Neuronal stem cell (in vitro differentiated cells): Measurements from ENCODE around the gene ADAM15.

Experiments used
- DNase-seq: peaks from one replicate; pipeline ENCODE4 v3.0.0-alpha.2; 2013; ENCODE audit warnings: low spot score
- H2AFZ ChIP-seq: one replicate; pipeline ENCODE4 v1.6.1; 2013; ENCODE audit warnings: mild to moderate bottlenecking, low read length, inconsistent platforms
- H2AK5ac ChIP-seq: 2 replicates; pipeline ENCODE4 v1.6.1; 2013; ENCODE audit warnings: low read depth, mild to moderate bottlenecking, inconsistent platforms, low read length, moderate library complexity, mixed read lengths
- H2BK120ac ChIP-seq: 2 replicates; pipeline ENCODE4 v1.6.1; 2013; ENCODE audit warnings: low read depth, mild to moderate bottlenecking, inconsistent platforms, low read length, moderate library complexity, mixed read lengths
- H2BK12ac ChIP-seq: one replicate; pipeline ENCODE4 v1.6.1; 2013; ENCODE audit warnings: low read length, inconsistent platforms
- H2BK15ac ChIP-seq: 2 replicates; pipeline ENCODE4 v1.6.1; 2013; ENCODE audit warnings: mild to moderate bottlenecking, low read length, inconsistent platforms, mixed read lengths
- H2BK5ac ChIP-seq: one replicate; pipeline ENCODE4 v1.6.1; 2013; ENCODE audit warnings: inconsistent platforms, mild to moderate bottlenecking, low read length, moderate library complexity
- H3K14ac ChIP-seq: one replicate; pipeline ENCODE4 v1.6.1; 2013; ENCODE audit warnings: low read length, inconsistent platforms
- H3K18ac ChIP-seq: 2 replicates; pipeline ENCODE4 v1.6.1; 2013; ENCODE audit warnings: low read length, inconsistent platforms
- H3K23ac ChIP-seq: 2 replicates; pipeline ENCODE4 v1.6.1; 2013; ENCODE audit warnings: low read depth, mild to moderate bottlenecking, mixed read lengths, low read length, inconsistent platforms; ENCODE audit not compliant: poor library complexity
- H3K27ac ChIP-seq: replicated peaks from 3 replicates; pipeline ENCODE4 v1.5.1; 2013; ENCODE audit warnings: low read length, inconsistent platforms
- H3K27me3 ChIP-seq, 3 experiments: 2 replicates each; pipeline ENCODE4 v1.6.1; 2013; ENCODE audit warnings: low read length in 3 of 3, mild to moderate bottlenecking in 2 of 3, inconsistent platforms in 1 of 3, low read depth in 1 of 3, mixed read lengths in 1 of 3, moderate library complexity in 1 of 3; ENCODE audit not compliant: control insufficient read depth in 3 of 3, insufficient read depth in 3 of 3
- H3K36me3 ChIP-seq, 2 donors: replicated peaks in 1 of 2; 2 replicates each; pipeline ENCODE4 v1.6.1; 2013; ENCODE audit warnings: low read length in 2 of 2; ENCODE audit not compliant: control insufficient read depth in 2 of 2, insufficient read depth in 2 of 2
- H3K4ac ChIP-seq: 2 replicates; pipeline ENCODE4 v1.6.1; 2013; ENCODE audit warnings: inconsistent platforms, mild to moderate bottlenecking, low read length, moderate library complexity
- H3K4me1 ChIP-seq, 2 donors: 1 replicate in 1 of 2; 2 replicates in 1 of 2; pipeline ENCODE4 v1.6.1; 2013; ENCODE audit warnings: low read length in 2 of 2, low read depth in 1 of 2; ENCODE audit not compliant: control insufficient read depth in 2 of 2, insufficient read depth in 1 of 2
- H3K4me2 ChIP-seq: one replicate; pipeline ENCODE4 v1.6.1; 2013; ENCODE audit warnings: mild to moderate bottlenecking, low read length, inconsistent platforms; ENCODE audit not compliant: insufficient read depth, poor library complexity, severe bottlenecking
- H3K4me3 ChIP-seq, 2 donors: 2 replicates each; pipeline ENCODE4 v1.5.1; 2013; ENCODE audit warnings: low read length in 2 of 2, mild to moderate bottlenecking in 2 of 2, inconsistent platforms in 1 of 2, moderate library complexity in 1 of 2
- H3K79me1 ChIP-seq: one replicate; pipeline ENCODE4 v1.6.1; 2013; ENCODE audit warnings: low read depth, mild to moderate bottlenecking, inconsistent platforms, low read length, moderate library complexity
- H3K9ac ChIP-seq: one replicate; pipeline ENCODE4 v1.6.1; 2013; ENCODE audit warnings: mild to moderate bottlenecking, low read depth, low read length, inconsistent platforms; ENCODE audit not compliant: poor library complexity
- H3K9me3 ChIP-seq, 2 donors: replicated peaks in 1 of 2; 2 replicates each; pipeline versions ENCODE3 to v1.6.1; 2013; ENCODE audit warnings: low read length in 2 of 2, mild to moderate bottlenecking in 2 of 2, inconsistent platforms in 1 of 2, low read depth in 1 of 2, mixed read lengths in 1 of 2, moderate library complexity in 1 of 2; ENCODE audit not compliant: control insufficient read depth in 2 of 2, insufficient read depth in 1 of 2
- H4K8ac ChIP-seq: one replicate; pipeline ENCODE4 v1.6.1; 2013; ENCODE audit warnings: low read depth, mild to moderate bottlenecking, inconsistent platforms, low read length, moderate library complexity
- H4K91ac ChIP-seq: one replicate; pipeline ENCODE4 v1.6.1; 2013; ENCODE audit warnings: low read length, low read depth, mild to moderate bottlenecking, inconsistent platforms; ENCODE audit not compliant: poor library complexity
- WGBS, 2 donors: extraction: QIAGEN DNeasy Blood & Tissue Kit; methylation state at CpG; one replicate each; pipeline ENCODE4 v1.1.7; 2013; ENCODE audit warnings: missing lambda C conversion rate in 2 of 2, mixed read lengths in 1 of 2; ENCODE audit not compliant: insufficient read length in 2 of 2, insufficient replicate concordance in 1 of 2; ENCODE audit errors: extremely low coverage in 2 of 2; 5-methylcytosine and 5-hydroxymethylcytosine counted together

Gene ADAM15

DNA sequence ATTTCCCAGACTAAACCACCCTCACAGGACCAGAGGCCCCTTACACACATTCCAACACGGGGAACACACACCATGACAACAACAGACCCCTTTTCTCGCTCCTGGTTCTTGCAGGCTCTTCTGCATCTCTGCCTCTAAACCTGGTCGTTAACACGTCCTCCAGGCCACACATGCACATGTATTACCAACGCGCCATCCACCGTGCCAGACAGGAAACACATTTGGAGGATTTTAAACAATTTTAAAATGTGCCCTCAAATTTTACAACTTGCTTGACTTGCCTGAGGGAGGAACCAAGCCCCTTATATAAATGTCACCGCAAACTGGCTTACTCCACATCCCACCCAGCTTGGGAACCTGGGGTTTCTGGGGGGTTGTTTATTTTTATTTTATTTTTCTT is 59.7 kb downstream of the ADAM15 start:
- no peak overlapping the region for H4K8ac ChIP-seq
- no peaks in the 10 kb centered on the region for H3K9me3 ChIP-seq
- no peak overlapping the region for H2BK15ac ChIP-seq
- H3K79me1 ChIP-seq, result no peaks in the 10 kb centered on the region
- no peak overlapping the region for H2BK120ac ChIP-seq
- no peak overlapping the region for H3K4me2 ChIP-seq
- WGBS, 2 donors, result no CpG with 5 or more reads among the region's 8 CpGs
- no peak overlapping the region for H3K27ac ChIP-seq
- no peak overlapping the region for H2BK5ac ChIP-seq
- no peak overlapping the region for H4K91ac ChIP-seq
- no peaks in the 10 kb centered on the region for H3K36me3 ChIP-seq
- no peak overlapping the region for H3K23ac ChIP-seq
- no peak overlapping the region for H2BK12ac ChIP-seq
- no peak overlapping the region for H3K18ac ChIP-seq
- peaks cover 0 to 42% (median 2%) of the 10 kb centered on the region in 3 experiments for H3K27me3 ChIP-seq
- no peak overlapping the region for H2AK5ac ChIP-seq
- no peak overlapping the region for H3K14ac ChIP-seq
- H3K4me1 ChIP-seq, result peaks cover 0 to 2% of the 10 kb centered on the region in 2 donors
- DNase-seq, result no peak
- H3K4me3 ChIP-seq, result no peak overlapping the region
- H2AFZ ChIP-seq, result no peak overlapping the region
- H3K4ac ChIP-seq, result no peak overlapping the region
- H3K9ac ChIP-seq, result no peak overlapping the region
